ENCODE measurements around the gene CACNA1B. TPM values are rescaled to one million over a fixed set of nuclear protein-coding genes. Genes with fewer than 3 reads are reported as not detected.

Gene CACNA1B
- total RNA-seq, 1 experiment from 2014 or later = 1.7 TPM

DNA sequence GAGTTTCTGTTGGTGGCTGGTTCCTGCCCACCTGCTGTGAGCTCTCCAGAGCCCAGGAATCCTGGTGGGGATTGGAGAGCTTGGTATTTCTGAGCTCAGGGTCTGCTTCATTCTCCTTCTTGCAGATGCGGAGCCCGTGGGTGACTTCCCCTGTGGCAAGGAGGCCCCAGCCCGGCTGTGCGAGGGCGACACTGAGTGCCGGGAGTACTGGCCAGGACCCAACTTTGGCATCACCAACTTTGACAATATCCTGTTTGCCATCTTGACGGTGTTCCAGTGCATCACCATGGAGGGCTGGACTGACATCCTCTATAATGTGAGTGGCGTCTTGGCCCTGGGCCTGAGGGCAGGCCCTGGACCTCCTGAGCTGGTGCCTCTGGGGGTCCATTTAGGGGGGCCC is 39.5 kb downstream of the CACNA1B start:
- Histone ChIP-seq H3K4me1 (ENCODE audit: control insufficient read depth in 1 of 2, insufficient read depth in 2 of 2, low read length in 2 of 2) (peaks cover 0 to 8% of the 10 kb centered on the region in 2 experiments; a peak in 2 of 4 replicates), H3K4me3 (replicated peaks in 1 of 2; ENCODE audit: low read depth in 1 of 2, low read length in 2 of 2) (no peak overlapping the region), H4K20me1 (ENCODE audit: insufficient read depth) (no peaks in the 10 kb centered on the region), H3K36me3 (ENCODE audit: control insufficient read depth in 1 of 2, insufficient read depth in 2 of 2, low read length in 2 of 2) (no peaks in the 10 kb centered on the region), H2AFZ (ENCODE audit: low read depth, low read length, poor library complexity, severe bottlenecking) (no peak overlapping the region), H3K9me3 (ENCODE audit: control insufficient read depth in 1 of 2, insufficient read depth in 1 of 2, low read depth in 1 of 2, low read length in 2 of 2) (no peaks in the 10 kb centered on the region), H3K9me2 (ENCODE audit: insufficient read depth) (no peaks in the 10 kb centered on the region), H3K79me2 (ENCODE audit: insufficient read depth, low read length) (no peaks in the 10 kb centered on the region), H3K27me3 (ENCODE audit: insufficient read depth, low read length) (no peaks in the 10 kb centered on the region), H3K27ac (ENCODE audit: low read depth, low read length) (no peak overlapping the region), H3K4me2 (ENCODE audit: low read length) (no peak overlapping the region), H3K9ac (ENCODE audit: low read length) (no peak overlapping the region)
- no TSS peak for BruUV-seq (replicated peaks)
- TF ChIP-seq, protein P1, sequence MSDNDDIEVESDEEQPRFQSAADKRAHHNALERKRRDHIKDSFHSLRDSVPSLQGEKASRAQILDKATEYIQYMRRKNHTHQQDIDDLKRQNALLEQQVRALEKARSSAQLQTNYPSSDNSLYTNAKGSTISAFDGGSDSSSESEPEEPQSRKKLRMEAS (IDR thresholded peaks at IDR 0.05) = no peak
- TF ChIP-seq TCF7L2 (IDR thresholded peaks at IDR 0.05; ENCODE audit: borderline replicate concordance, extremely low read depth, insufficient read depth, insufficient read length) = no peak
- TF ChIP-seq POLR2A (IDR thresholded peaks at IDR 0.05; ENCODE audit: borderline replicate concordance, extremely low read depth, insufficient read depth, insufficient read length) = no peak
- no peak for TF ChIP-seq EZH2phosphoT487 (IDR thresholded peaks at IDR 0.05; ENCODE audit: borderline replicate concordance)
- TF ChIP-seq CEBPB (IDR thresholded peaks at IDR 0.05; ENCODE audit: low read depth) = no peak
- TF ChIP-seq EGR1 (IDR thresholded peaks at IDR 0.05; ENCODE audit: low read depth) = no peak
- TF ChIP-seq, protein P2, sequence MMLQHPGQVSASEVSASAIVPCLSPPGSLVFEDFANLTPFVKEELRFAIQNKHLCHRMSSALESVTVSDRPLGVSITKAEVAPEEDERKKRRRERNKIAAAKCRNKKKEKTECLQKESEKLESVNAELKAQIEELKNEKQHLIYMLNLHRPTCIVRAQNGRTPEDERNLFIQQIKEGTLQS (IDR thresholded peaks at IDR 0.05) = no peak
- no peak for TF ChIP-seq ELF1 (IDR thresholded peaks at IDR 0.05; ENCODE audit: borderline replicate concordance, low read depth)
- TF ChIP-seq ZFX (IDR thresholded peaks at IDR 0.05) = no peak
- no peak for TF ChIP-seq ZNF274 (IDR thresholded peaks at IDR 0.05; ENCODE audit: low read depth, low read length)
- TF ChIP-seq SRF (IDR thresholded peaks at IDR 0.05; ENCODE audit: low read depth) = no peak
- no peak for TF ChIP-seq EZH2 (IDR thresholded peaks at IDR 0.05)
- RAD21 ChIA-PET (ENCODE audit: low non-redundant PET in 1 of 2, low total read pairs in 2 of 2, uncharacterized antibody in 2 of 2, unreplicated experiment in 2 of 2) = no interaction called here
- DNase-seq (ENCODE audit: low read depth, low spot score) (no peak), ATAC-seq (no peak)
- POLR2A ChIA-PET = no interaction called here
- intact Hi-C loops (cut with micrococcal nuclease) = loop anchor here (10.0 kb wide), 1 partner anchor 58 kb away; no protein-coding TSS in a partner anchor
- CTCF ChIA-PET = no interaction called here

DNA sequence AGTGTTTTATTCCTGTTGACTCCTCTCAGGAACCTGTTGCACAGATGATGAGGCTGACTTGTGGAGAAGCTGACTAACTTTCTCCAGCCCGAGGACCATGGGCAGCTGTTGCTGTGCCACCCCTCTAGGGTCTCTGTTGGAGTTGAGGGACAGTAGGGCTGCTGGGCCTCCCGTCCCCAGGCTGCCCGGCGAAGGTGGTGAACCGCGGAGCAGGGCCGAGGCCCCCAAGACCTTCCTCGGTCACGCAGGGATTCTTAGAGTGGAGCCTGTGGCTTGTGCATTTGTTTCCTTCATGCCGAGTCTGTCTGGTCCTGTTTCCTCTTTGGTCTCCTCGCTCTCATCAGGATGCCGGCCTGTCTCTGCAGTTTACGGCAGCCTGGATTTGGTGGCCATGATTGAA is 40.2 kb downstream of the CACNA1B start:
- intact Hi-C loops (cut with micrococcal nuclease) = loop anchor here (10.0 kb wide), 1 partner anchor 57 kb away; no protein-coding TSS in a partner anchor
- RAD21 ChIA-PET (ENCODE audit: low non-redundant PET in 1 of 2, low total read pairs in 2 of 2, uncharacterized antibody in 2 of 2, unreplicated experiment in 2 of 2) = no interaction called here

More for the DNA sequence above, 40.2 kb downstream of the CACNA1B start:
- Histone ChIP-seq H3K9me2 (ENCODE audit: insufficient read depth) (no peaks in the 10 kb centered on the region), H3K79me2 (ENCODE audit: insufficient read depth, low read length) (no peaks in the 10 kb centered on the region), H3K4me1 (ENCODE audit: control insufficient read depth in 1 of 2, insufficient read depth in 2 of 2, low read length in 2 of 2) (peaks cover 0 to 8% of the 10 kb centered on the region in 2 experiments; a peak in 2 of 4 replicates), H3K9ac (ENCODE audit: low read length) (no peak overlapping the region), H3K27me3 (ENCODE audit: insufficient read depth, low read length) (no peaks in the 10 kb centered on the region), H2AFZ (ENCODE audit: low read depth, low read length, poor library complexity, severe bottlenecking) (no peak overlapping the region), H3K4me2 (ENCODE audit: low read length) (no peak overlapping the region), H3K9me3 (ENCODE audit: control insufficient read depth in 1 of 2, insufficient read depth in 1 of 2, low read depth in 1 of 2, low read length in 2 of 2) (no peaks in the 10 kb centered on the region), H3K4me3 (replicated peaks in 1 of 2; ENCODE audit: low read depth in 1 of 2, low read length in 2 of 2) (no peak overlapping the region), H4K20me1 (ENCODE audit: insufficient read depth) (no peaks in the 10 kb centered on the region), H3K36me3 (ENCODE audit: control insufficient read depth in 1 of 2, insufficient read depth in 2 of 2, low read length in 2 of 2) (no peaks in the 10 kb centered on the region), H3K27ac (ENCODE audit: low read depth, low read length) (no peak overlapping the region)
- POLR2A ChIA-PET = no interaction called here
- ATAC-seq = no peak
- no peak for DNase-seq (ENCODE audit: low read depth, low spot score)
- CTCF ChIA-PET = no interaction called here
- no TSS peak for BruUV-seq (replicated peaks)
- TF ChIP-seq, protein P3, sequence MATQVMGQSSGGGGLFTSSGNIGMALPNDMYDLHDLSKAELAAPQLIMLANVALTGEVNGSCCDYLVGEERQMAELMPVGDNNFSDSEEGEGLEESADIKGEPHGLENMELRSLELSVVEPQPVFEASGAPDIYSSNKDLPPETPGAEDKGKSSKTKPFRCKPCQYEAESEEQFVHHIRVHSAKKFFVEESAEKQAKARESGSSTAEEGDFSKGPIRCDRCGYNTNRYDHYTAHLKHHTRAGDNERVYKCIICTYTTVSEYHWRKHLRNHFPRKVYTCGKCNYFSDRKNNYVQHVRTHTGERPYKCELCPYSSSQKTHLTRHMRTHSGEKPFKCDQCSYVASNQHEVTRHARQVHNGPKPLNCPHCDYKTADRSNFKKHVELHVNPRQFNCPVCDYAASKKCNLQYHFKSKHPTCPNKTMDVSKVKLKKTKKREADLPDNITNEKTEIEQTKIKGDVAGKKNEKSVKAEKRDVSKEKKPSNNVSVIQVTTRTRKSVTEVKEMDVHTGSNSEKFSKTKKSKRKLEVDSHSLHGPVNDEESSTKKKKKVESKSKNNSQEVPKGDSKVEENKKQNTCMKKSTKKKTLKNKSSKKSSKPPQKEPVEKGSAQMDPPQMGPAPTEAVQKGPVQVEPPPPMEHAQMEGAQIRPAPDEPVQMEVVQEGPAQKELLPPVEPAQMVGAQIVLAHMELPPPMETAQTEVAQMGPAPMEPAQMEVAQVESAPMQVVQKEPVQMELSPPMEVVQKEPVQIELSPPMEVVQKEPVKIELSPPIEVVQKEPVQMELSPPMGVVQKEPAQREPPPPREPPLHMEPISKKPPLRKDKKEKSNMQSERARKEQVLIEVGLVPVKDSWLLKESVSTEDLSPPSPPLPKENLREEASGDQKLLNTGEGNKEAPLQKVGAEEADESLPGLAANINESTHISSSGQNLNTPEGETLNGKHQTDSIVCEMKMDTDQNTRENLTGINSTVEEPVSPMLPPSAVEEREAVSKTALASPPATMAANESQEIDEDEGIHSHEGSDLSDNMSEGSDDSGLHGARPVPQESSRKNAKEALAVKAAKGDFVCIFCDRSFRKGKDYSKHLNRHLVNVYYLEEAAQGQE (IDR thresholded peaks at IDR 0.05; ENCODE audit: low read depth) = no peak
- TF ChIP-seq JUND (IDR thresholded peaks at IDR 0.05) = no peak
- no peak for TF ChIP-seq TCF7L2 (IDR thresholded peaks at IDR 0.05; ENCODE audit: borderline replicate concordance, extremely low read depth, insufficient read depth, insufficient read length)
- TF ChIP-seq ZNF274 (IDR thresholded peaks at IDR 0.05; ENCODE audit: low read depth, low read length) = no peak
- TF ChIP-seq EZH2 (IDR thresholded peaks at IDR 0.05) = no peak
- TF ChIP-seq SRF (IDR thresholded peaks at IDR 0.05; ENCODE audit: low read depth) = no peak
- no peak for TF ChIP-seq CBX3 (IDR thresholded peaks at IDR 0.05; ENCODE audit: low read depth)
- no peak for TF ChIP-seq CEBPB (IDR thresholded peaks at IDR 0.05; ENCODE audit: low read depth)
- TF ChIP-seq YY1 (IDR thresholded peaks at IDR 0.05; ENCODE audit: extremely low read depth, insufficient replicate concordance, low read depth, low read length) = no peak
- TF ChIP-seq ELF1 (IDR thresholded peaks at IDR 0.05; ENCODE audit: borderline replicate concordance, low read depth) = no peak
- TF ChIP-seq, protein P2 (IDR thresholded peaks at IDR 0.05) = no peak
- no peak for TF ChIP-seq EGR1 (IDR thresholded peaks at IDR 0.05; ENCODE audit: low read depth)
- TF ChIP-seq SIN3A (IDR thresholded peaks at IDR 0.05; ENCODE audit: low read depth) = no peak
- TF ChIP-seq FOSL1 (IDR thresholded peaks at IDR 0.05; ENCODE audit: low read depth) = no peak
